Aortic smooth muscle cell (primary cell): Measurements from ENCODE around the gene RTRAF. TPM values are rescaled to one million over a fixed set of nuclear protein-coding genes. Genes with fewer than 3 reads are reported as not detected.

Source experiments
- total RNA-seq: library from RNA; depleted of rRNA; stranded (reverse); fragments of >200 nt; gene quantifications from 2 replicates; pipeline ENCODE4 v1.2.3, GENCODE V29; 2014

Gene RTRAF
- 73.2 and 165 TPM in 2 replicates for total RNA-seq

GRCh38 chr14:51989293-51990234 is at the start of gene RTRAF:
TSS of gene RTRAF (plus strand) at chr14:51989546. CDS start at chr14:51989640, 94 bp downstream.

Other genes with a start within 250 kb of the RTRAF start
- gene GNG2, start 128.9 kb upstream of the RTRAF start, total RNA-seq, result 11.8 and 16.2 TPM in 2 replicates
- 372 and 382 TPM in 2 replicates for gene NID2, start 79.5 kb downstream of the RTRAF start, total RNA-seq